Cardiac muscle cell (in vitro differentiated cells and primary cell): ENCODE measurements around the gene KRTAP1-3. TPM values are rescaled to one million over a fixed set of nuclear protein-coding genes. Genes with fewer than 3 reads are reported as not detected.
A peak's percentile ranks its signal among the peaks of the same experiment; 100 is the strongest.
"Not testable (repeated sequence)": the region's sequence is repeated elsewhere in the genome, so short reads cannot be mapped to it uniquely, and the experiment has no call there.

Experiments
- DNase-seq, 2 donors: peaks; one replicate each; pipeline versions ENCODE4 v3.0.0 to v3.0.0-alpha.2; 2010 to 2017; ENCODE audit warnings: low read depth in 1 of 2, low spot score in 1 of 2
- H3K27ac ChIP-seq: fragments of 200-600 bp; sonication (generic); 2 replicates; pipeline ENCODE4 v1.5.1; 2016
- H3K27me3 ChIP-seq: fragments of 200-600 bp; sonication (generic); 2 replicates; pipeline ENCODE4 v1.6.0; 2016; ENCODE audit warnings: control low read depth
- H3K36me3 ChIP-seq: fragments of 200-600 bp; sonication (generic); 2 replicates; pipeline ENCODE4 v1.5.1; 2016; ENCODE audit warnings: control low read depth
- H3K4me1 ChIP-seq: fragments of 200-600 bp; sonication (generic); 2 replicates; pipeline ENCODE4 v1.8.1; 2017; ENCODE audit warnings: low read depth, mild to moderate bottlenecking, mixed run types
- H3K4me3 ChIP-seq: fragments of 200-600 bp; sonication (generic); 2 replicates; pipeline ENCODE4 v1.5.1; 2016; ENCODE audit warnings: mild to moderate bottlenecking
- H3K9me3 ChIP-seq: fragments of 200-600 bp; sonication (generic); 2 replicates; pipeline ENCODE4 v1.5.1; 2017; ENCODE audit warnings: low read depth, mild to moderate bottlenecking, control low read depth
- polyA plus RNA-seq: library from polyadenylated mRNA; unstranded; fragments of >200 nt; fragmentation: Nextera tagmentation; extraction: Ambion mirVana; gene quantifications from 2 replicates; pipeline ENCODE4 v1.2.1, GENCODE V29; 2016
- total RNA-seq: library from RNA; depleted of rRNA; stranded (reverse); fragments of >200 nt; gene quantifications from 2 replicates; pipeline ENCODE4 v1.2.3, GENCODE V29; 2016
- TF ChIP-seq, protein P1 (sequence below): IDR thresholded peaks from 2 replicates; pipeline ENCODE4 v1.5.1; 2012; ENCODE audit warnings: low read depth, mild to moderate bottlenecking, low read length

The KRTAP1-3 gene
- total and polyA plus RNA-seq, 2 experiments from 2014 or later, result not detected

DNA sequence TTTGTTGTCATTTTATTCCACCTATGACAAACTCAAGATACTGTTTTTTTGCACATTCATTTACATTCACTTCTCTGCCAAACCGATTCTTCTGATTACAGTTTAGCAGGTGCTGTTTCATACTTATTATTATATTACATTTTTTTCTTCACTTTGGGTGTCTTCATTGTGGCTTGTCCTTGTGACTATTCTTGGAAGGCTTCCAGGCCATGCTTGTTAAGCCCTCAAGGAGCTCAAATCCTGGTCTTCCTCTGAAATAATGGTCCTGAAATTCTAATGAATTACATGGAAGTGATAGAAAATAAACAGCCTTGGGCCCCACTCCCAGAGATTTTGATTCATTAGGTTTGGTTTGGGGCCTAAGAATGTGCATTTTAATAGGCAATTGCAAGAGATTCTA lies 29.6 kb upstream of the KRTAP1-3 start:
- Histone ChIP-seq H3K4me1 (no peaks in the 10 kb centered on the region), H3K27ac (no peak overlapping the region), H3K9me3 (no peaks in the 10 kb centered on the region), H3K4me3 (no peak overlapping the region), H3K36me3 (no peaks in the 10 kb centered on the region), H3K27me3 (no peaks in the 10 kb centered on the region)
- TF ChIP-seq, protein P1, sequence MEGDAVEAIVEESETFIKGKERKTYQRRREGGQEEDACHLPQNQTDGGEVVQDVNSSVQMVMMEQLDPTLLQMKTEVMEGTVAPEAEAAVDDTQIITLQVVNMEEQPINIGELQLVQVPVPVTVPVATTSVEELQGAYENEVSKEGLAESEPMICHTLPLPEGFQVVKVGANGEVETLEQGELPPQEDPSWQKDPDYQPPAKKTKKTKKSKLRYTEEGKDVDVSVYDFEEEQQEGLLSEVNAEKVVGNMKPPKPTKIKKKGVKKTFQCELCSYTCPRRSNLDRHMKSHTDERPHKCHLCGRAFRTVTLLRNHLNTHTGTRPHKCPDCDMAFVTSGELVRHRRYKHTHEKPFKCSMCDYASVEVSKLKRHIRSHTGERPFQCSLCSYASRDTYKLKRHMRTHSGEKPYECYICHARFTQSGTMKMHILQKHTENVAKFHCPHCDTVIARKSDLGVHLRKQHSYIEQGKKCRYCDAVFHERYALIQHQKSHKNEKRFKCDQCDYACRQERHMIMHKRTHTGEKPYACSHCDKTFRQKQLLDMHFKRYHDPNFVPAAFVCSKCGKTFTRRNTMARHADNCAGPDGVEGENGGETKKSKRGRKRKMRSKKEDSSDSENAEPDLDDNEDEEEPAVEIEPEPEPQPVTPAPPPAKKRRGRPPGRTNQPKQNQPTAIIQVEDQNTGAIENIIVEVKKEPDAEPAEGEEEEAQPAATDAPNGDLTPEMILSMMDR, result no peak
- DNase-seq, result no peak

DNA sequence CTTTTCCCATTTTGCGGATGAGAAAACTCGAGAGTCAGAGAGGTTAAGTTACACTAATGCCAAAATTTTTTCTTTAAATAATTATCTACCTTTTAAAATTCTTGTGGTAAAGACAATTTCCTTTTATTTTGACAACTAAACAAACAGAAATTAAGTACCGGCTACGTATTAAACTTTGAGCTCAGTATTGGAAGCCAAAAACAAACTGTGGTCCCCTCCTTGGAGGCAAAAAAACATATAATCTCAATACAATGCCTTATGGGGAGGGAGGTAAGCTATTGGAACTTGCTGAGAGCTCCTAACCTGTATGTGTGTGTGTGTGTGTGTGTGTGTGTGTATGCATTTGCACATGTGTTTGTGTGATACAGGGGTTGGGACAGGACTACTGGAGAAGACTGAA lies 28.8 kb upstream of the KRTAP1-3 start:
- H3K4me3 ChIP-seq, result no peak overlapping the region
- H3K27ac ChIP-seq, result no peak overlapping the region
- H3K36me3 ChIP-seq, result no peaks in the 10 kb centered on the region
- no peak for DNase-seq
- H3K4me1 ChIP-seq, result no peaks in the 10 kb centered on the region
- H3K27me3 ChIP-seq, result no peaks in the 10 kb centered on the region
- TF ChIP-seq, protein P1, result no peak
- H3K9me3 ChIP-seq, result no peaks in the 10 kb centered on the region

DNA sequence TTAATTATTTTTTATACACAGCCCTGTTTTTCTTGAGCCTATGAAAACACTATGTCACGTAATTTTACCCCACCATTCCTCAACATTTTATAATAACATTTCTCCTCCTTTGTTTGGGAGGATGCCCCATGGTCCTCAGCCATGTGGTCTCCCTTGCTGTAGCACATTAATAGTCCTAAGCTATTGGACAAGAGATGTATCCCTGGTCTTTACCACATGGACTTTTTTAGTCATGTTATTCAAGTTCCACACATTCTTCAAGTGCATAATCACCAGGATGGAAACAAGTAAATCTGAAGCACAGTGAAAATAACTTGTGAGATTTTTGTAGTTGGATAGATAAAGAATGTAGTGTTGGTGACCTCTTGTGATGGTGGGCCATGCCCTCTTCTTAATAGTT lies 27.3 kb upstream of the KRTAP1-3 start:
- TF ChIP-seq, protein P1, result no peak
- peak in 1 of 2 donors; percentile 47 for DNase-seq
- H3K27me3 ChIP-seq, result no peaks in the 10 kb centered on the region
- H3K27ac ChIP-seq, result no peak overlapping the region
- H3K4me3 ChIP-seq, result no peak overlapping the region
- no peaks in the 10 kb centered on the region for H3K4me1 ChIP-seq
- H3K9me3 ChIP-seq, result no peaks in the 10 kb centered on the region
- no peaks in the 10 kb centered on the region for H3K36me3 ChIP-seq

DNA sequence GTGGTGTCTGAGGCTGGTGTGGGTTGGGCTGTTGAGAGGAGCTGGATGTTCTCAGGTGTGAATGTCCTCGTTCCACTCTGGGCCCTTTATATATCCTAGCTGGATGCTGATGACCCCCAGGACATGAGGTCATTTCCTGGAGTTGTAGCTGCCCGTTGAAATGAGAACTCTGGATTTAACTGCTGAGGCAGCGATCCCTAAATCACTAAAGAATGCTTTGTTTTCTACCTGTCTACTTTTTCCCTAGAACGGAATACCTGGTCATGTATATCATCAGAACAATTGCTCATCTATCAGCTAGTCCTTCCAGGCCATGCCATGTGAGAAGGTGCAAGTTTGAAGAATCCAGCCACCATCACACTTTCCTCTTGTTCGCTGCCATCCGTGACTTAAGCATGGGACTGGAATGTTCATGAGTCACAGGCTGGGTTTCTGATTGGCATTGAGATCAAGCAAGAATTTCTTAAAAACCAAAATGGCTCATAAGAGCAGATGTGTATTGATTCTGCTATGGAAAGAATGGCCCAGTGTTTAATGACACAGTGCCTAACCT lies 25.5 kb upstream of the KRTAP1-3 start, which contains the start of gene KRTAP2-3:
Gene KRTAP2-3, minus strand, starts transcription at position 63 of the 553 bp plus-strand sequence. CDS start 64 bp downstream, outside the sequence.
- Histone ChIP-seq H3K4me1 (no peaks in the 10 kb centered on the region), H3K9me3 (no peaks in the 10 kb centered on the region), H3K36me3 (no peaks in the 10 kb centered on the region), H3K27me3 (no peaks in the 10 kb centered on the region), H3K4me3 (no peak within 1 kb of the TSS), H3K27ac (no peak within 1 kb of the TSS)
- TF ChIP-seq, protein P1, result no peak
- DNase-seq, result peak in 1 of 2 donors; percentile 52

DNA sequence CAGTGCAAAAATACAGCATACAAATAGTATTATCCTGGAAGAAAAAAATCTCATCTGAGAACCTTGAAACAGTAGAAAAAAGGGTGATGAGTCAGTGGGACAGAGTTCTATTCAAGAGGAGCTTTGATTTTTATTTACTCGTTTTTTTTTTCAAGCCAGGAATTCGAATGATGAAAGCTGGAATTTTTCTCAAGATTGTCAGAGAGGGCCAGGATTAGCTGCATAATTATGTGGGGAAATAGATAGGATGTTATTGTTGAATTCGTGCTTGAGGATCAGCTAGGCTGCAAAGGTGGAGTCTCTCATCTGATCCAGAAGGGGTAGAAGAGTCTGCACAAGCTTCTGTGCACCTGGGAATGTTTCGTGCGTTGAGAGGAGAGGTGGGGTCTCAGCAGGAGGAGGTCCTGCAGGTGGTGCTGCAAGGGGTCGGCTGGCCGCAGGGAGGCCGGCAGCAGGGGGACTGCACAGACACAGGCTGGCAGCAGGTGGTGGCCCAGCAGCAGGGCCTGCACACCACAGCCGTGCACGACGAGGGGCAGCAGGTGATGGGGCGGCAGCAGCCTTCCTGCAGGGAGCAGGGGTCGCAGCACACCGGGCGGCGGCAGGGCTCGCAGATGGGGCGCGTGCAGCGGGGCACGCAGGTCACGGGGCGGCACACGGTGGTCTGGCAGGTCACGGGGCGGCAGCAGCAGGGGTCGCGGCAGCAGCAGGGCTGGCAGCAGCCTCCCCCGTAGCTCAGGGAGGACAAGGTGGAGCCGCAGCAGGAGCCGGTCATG lies 24.8 kb upstream of the KRTAP1-3 start:
- H3K4me3 ChIP-seq, H3K36me3 ChIP-seq, H3K27me3 ChIP-seq, H3K27ac ChIP-seq, H3K4me1 ChIP-seq, H3K9me3 ChIP-seq: not testable (repeated sequence)
- peak in 1 of 2 donors; percentile 22 for DNase-seq

DNA sequence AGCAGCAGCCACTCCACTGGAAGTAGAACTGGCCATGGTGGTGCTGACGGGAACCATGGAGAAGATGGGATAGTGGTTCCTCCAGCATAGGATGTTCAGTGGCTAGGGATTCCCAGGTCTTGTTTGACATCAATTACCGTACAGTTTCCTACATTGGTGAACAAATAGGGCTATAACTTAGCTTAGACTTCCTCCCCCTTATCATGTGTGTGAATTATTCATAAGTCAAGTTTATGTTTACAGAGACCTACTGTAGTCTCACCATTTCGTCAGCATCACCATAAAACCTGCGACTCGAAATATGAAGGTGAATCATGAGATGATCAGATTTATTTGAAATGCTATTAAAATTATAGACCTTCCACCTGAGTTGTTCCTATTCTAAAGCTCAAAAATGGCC lies 24.1 kb upstream of the KRTAP1-3 start:
- TF ChIP-seq, protein P1, result no peak
- Histone ChIP-seq H3K4me3 (no peak overlapping the region), H3K27ac (no peak overlapping the region), H3K9me3 (no peaks in the 10 kb centered on the region), H3K4me1 (no peaks in the 10 kb centered on the region), H3K36me3 (no peaks in the 10 kb centered on the region), H3K27me3 (no peaks in the 10 kb centered on the region)
- DNase-seq, result no peak
